ENCODE data around the gene HRH2. TPM values are rescaled to one million over a fixed set of nuclear protein-coding genes. Genes with fewer than 3 reads are reported as not detected.

The HRH2 gene
- total and polyA plus RNA-seq, 7 donors: 0.17 to 7.0 (median 0.51) TPM

Other genes starting within 250 kb of the HRH2 start
- gene DRD1, start 213.9 kb upstream of the HRH2 start, total RNA-seq: under 1 TPM in 1 of 4 donors, not detected in 3; 0.06 TPM
- gene DRD1, start 213.9 kb upstream of the HRH2 start, polyA plus RNA-seq: under 1 TPM in 1 of 3 donors, not detected in 2; 0.01 TPM
- gene SFXN1, start 179.5 kb upstream of the HRH2 start, total RNA-seq: 10 to 100 TPM in 3 of 4 donors, 1 to 10 TPM in 1; 8.6 to 25.0 (median 13.7) TPM
- gene SFXN1, start 179.5 kb upstream of the HRH2 start, polyA plus RNA-seq: 10 to 100 TPM in 2 of 3 donors, 1 to 10 TPM in 1; 8.7 to 17.2 (median 17.0) TPM
- gene CPLX2, start 213.5 kb downstream of the HRH2 start, total RNA-seq: under 1 TPM in 1 of 4 donors, not detected in 3; 0.08 TPM
- under 1 TPM in 2 of 3 donors, not detected in 1; 0.03 to 0.16 TPM for gene CPLX2, start 213.5 kb downstream of the HRH2 start, polyA plus RNA-seq

All from psoas muscle (tissue), 7 donors.